ENCODE measurements around the gene GSG1L.

GSG1L gene

DNA sequence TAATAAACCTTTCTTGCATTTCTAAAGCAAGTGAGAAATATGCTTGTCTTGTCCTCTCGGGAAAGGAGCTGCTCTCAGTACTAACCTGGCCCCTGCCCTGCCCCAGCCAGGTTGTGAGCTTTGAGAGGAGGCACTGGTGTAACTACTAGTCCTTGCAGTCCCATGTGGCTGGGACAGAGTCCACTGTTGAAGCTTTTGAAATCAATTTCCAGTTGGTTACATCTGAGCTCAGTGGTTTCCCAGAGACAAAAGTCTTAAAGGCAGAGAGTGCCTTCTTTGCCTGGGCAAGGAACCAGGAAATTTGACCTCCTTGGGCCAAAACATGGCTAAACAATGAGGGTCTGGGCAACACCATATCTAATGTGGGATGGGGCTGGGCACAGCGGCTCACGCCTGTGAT lies 48.7 kb downstream of the GSG1L start:
- no peak for DNase-seq (ENCODE audit: low spot score)

DNA sequence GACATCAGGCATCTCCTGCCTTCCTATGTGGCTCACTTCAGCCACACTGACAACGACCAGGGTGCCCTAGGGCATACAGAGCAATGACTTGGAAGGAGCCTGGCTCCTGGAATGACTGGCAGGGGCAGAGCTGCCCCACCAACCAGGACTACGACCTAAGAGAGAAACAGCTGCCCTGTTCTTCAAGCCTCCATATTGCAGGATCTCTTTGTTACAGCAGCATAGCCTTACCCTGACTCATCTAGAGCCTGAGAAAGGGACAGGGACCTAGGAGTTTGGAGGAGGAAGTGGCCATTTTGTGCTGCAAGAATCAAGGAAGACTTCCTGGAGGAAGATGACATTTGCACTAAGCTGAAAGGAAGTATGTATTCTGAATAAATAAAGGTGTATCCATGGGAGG lies 49.6 kb downstream of the GSG1L start:
- DNase-seq (ENCODE audit: low spot score), result no peak

DNA sequence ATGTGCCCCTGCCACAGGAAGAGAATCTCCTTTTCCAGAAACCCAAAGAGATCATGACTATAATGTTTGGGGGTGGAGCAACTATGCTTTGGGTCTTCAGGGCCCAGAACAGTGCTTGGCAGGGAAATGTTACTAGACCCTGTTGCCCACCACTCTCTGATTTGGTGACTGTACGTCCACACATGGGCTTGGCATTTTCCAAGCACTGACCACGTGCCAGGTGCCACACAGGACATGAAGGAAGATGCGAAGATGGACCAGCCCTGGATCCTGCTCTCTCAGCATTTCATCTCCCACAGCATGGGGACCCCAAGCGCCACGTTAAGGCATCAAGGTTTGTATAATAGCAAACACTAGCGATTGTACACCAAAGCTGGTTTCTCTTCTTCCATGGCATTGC lies 50.1 kb downstream of the GSG1L start:
- DNase-seq (ENCODE audit: low spot score), result no peak

DNA sequence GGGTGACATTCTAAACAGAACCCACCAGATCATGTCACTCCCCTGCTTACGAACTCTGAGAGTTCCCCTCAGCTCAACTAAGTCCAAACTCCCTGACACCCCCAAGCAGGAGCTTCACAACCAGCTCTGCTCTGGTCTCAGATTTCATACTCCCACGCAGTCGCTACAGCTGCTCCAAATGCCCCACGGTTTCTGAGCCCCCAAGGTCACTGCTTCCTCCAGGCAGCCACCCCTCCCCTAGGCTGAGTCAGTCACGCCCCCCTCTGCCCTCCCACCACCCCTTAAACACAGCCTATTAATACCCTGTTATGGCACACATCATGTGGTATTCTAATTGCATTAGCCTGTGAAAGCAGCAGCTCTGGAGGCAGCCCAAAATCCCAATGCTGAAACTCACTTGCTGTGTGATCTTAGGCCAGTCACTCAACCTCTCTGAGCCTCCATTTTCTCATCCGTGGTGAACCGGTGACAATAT lies 51.5 kb downstream of the GSG1L start:
- peak; percentile 71 for DNase-seq (ENCODE audit: low spot score)

DNA sequence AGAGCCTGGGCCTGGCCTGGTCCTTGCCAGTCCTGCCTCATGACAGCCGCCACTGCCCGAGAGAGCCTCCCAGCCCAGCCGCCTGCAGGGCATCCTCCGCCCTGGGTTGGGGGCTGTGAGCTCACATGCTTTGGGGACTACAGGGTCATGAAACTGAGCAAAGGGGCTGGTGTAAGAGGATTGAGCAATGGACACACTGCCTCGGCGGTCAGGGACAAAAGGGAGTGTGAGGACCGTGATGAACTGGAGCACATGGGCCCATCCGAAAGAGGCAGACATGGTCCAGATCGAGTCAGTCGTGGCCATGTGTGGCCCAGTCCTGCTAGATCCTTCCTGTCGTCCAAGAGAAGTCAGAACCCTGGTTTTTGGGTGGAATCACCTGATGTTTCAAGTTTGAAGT lies 52.3 kb downstream of the GSG1L start:
- DNase-seq (ENCODE audit: low spot score), result no peak

DNA sequence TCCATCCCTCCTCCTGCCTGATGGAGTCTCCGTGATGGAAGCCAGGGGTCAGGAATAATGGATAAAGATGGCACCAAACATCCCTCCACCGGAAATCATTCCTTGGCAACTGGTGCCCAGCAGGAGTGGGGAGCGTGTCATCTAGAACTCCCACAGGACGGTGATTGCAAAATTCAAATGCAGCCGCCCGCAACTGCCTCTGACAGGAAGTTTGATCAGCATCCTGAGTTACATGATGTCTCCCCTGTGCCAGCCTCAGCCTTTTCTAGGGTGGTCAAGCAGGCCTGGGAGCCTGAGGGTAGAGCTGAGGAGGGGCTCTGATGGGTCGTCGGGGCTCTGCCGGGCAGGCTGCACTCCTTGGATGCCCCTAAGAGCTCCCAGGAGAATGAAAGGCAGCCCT lies 52.8 kb downstream of the GSG1L start:
- DNase-seq (ENCODE audit: low spot score), result no peak

DNA sequence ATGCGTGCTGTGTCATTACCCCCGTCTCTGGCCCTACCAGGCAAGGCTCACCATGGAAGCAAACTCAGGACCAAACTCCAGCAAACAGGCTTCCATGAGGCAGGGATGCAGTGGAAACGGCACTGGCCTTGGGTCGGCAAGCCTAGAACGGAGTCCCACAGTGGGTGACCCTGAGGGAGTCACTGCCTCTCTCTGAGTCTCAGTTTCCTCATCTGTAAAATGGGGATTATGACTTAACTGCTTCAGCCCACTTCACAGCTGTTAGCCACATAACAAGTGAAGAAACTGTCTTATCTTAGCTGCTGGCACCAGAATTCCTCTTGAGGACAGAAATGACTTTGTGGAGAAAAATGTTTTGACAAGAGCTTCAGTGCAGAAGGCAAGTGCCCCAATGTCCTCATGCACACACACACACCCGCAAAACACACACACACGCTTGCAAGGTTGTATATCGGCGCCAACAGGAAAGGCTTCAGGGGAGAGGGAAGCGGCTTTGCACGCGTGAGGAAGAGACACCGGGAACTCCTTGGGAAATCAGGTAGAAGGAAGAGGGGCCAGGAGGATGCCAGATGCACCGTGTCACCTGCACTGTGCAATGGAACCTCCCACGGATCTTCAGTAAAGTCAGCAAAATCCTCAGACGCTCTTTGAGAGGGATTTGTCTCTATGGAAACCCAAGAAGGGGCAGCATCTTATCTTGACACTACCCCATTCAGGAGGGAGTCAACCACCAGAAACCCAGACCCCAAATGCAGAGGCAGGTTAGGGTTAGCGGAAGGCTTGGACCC lies 53.7 kb downstream of the GSG1L start:
- DNase-seq (ENCODE audit: low spot score), result no peak

DNA sequence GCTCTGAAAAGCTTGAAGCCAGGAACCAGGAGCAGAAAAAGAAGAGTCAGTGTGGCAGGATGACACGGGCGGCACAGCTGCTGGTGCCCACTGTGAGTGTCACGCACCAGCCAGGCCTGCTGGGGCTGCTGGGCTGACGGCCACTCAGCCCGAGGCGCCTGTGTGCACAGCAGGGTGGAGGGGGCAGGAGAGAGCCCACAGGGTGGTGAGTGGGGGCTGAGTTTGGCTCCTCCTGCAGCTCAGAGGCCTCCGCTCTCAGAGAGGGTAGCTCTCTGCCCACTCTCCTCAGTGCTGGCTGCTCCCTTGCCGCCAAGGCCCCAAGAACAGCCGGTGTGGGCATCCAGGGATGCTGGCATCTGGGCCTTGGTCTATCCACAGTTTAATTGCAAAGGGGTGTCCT lies 59.6 kb downstream of the GSG1L start:
- no peak for DNase-seq (ENCODE audit: low spot score)

DNA sequence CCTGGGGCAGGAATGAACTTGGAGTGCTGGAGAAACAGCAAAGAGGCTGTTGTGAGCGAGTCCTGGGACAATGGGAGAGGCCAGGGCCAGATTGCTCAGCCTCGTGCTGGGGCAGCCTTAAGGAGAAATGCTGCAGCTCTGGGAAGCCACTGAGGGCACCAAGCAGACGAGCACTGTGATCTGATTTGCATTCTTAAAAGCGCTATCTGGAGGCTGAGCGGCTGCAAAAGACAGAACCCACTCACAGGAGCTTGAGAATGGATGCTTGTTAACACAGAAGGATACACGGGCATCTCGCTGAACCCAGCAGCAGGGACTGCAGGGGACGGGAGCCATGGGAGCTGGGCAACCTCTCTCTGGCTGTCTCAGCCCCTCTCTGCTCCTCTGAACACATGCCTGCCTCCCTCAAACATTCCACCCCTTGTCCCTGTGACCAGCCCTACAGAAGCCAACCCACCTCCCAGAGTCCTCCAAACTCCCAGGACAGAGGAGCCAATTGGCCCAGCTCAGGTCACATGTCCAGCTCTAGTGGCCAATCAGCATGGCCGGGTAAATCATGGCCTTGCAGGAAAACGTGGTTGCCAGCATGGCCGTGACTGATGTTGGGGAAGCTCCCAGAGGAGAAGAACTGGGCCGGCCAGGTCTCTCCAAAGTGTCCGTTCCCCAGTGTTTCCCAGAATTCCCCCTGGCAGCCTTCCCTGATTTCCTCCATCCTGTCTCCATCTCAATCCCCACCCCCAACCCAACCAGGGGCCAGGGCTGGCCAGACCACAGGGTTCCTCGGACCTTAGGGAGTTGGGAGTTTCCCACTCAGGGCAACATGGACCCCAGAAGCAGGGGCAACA lies 60.3 kb downstream of the GSG1L start:
- no peak for DNase-seq (ENCODE audit: low spot score)

DNA sequence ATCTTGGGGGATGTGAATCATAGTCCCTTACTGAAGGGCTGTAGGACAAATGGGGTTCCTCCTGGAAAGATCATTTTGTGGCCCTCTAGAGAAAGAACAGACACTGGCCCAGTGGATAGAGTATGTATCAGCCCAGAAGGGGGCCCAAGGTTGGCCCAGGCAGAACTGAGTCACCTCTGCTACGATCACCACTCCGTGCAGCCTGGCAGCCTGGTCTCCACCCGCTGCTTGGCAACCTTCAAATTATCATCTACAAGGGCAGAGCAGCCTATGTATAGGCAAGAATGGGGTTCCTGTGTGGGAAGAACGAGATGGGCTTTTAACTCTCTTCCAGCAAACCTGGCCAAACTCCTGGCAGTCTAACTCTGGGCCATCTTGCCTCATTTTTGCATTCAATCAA lies 61.9 kb downstream of the GSG1L start:
- no peak for DNase-seq (ENCODE audit: low spot score)

DNA sequence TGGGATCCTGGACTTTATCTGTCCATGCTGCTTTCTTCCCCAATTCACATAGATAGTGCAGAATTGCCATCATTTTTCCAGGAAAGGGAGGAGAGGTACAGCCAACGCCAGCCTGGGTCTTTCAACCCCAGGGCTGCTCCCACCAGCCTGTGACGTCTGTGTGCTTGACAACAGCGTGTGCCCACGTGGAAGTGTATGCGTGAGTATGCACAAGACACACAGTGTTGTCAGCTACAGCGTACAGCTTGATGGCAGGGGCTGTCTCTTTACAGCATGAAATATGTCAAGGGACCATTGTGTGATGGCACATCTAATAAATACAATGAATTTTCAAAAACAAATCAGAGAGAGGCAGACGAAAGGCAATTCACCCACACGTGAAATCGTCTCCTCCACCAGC lies 62.3 kb downstream of the GSG1L start:
- DNase-seq (ENCODE audit: low spot score), result no peak

DNA sequence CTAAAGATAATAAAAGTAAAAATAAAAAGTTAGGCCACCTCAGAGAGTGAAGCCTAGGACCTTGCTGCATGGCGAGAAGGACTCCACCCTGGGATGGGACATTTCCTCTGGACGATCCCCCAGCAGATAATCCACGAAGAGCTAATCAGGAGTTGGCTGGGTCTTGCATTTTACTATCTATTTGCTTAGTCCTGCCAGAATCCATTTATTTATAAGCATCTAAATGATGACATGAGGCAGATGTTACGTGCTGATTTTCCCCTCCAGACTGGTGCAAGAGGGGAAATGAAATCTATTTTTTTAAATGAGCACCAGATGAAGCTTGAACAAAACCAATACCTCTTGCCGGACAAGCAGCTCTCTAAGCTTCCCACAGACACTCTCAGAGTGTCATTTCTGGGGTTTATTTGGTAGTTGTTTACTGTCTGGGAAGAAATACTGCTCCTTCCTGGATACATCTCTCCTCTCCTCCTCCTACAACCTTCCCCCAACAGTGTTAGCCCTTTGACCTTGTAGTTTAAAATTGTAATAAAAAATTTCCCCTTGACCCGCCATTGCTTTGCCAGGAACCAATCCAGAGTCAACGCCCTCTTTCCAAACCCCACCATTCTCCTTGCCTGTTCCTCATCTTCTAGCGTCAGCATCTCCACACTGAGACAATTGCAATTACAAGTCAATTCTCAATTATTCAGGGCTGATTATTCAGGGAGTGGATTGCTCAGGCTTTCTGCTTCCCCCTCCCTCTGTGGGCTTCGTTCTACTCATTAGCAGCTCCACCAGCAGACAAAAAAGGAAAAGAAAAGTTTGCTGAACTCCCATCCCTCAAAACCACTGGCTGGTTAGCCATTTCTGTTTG lies 63.0 kb downstream of the GSG1L start:
- DNase-seq (ENCODE audit: low spot score), result no peak

DNA sequence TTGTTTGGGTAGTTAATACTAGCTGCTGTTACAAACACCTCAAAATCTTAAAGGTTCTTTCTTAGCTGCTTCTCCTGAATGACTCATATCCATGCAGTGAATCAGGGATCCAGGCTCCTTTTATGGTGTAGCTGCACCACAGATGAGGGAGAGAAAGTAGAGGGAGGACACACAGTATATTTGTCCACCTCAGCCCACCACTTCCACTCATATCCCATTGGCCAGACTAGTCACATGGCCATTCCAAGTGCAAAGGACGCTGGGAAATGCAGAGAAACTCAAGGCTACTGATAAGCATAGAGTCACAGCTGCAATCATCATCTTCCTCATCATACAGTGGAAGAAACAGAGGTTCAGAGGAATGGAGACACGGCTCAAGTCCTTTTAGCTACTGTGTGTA lies 63.8 kb downstream of the GSG1L start:
- no peak for DNase-seq (ENCODE audit: low spot score)

DNA sequence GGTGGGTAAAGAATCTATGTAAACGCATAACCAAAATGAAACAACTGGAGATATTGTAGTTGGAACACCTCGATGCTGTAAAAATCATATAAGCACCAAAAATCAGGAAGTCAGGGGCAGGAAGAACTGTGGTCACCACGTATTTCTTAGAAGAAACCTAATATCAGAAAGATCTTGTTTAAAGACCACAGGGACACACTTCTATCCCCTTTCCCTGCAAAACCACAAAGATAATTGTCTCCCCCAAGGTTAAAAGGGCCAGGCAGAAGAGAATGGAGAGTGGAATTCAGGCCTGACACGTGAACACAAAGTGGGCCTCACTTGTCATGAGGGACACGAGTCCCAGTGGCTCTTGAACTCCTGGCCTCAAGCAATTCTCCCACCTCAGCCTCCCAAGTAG lies 68.1 kb downstream of the GSG1L start:
- DNase-seq (ENCODE audit: low spot score), result no peak

DNA sequence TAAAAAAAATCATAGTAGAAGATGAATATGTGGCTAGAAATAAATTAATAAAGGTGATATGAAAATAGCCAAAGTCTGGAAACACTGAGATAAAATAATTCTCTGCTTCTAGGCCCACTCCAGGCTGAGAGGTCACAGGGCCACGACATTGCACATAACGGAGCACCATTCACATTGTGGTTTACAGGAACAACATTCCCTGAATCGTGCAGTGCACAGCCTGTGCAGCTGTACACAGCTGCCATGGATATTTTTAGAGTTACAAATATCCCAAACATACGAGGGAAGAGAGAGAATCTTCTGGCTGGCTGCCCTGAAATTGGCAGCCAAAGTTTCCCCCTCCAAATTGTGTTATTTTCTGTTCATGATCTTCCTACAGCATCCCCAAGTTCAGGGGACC lies 68.8 kb downstream of the GSG1L start:
- DNase-seq (ENCODE audit: low spot score), result no peak

DNA sequence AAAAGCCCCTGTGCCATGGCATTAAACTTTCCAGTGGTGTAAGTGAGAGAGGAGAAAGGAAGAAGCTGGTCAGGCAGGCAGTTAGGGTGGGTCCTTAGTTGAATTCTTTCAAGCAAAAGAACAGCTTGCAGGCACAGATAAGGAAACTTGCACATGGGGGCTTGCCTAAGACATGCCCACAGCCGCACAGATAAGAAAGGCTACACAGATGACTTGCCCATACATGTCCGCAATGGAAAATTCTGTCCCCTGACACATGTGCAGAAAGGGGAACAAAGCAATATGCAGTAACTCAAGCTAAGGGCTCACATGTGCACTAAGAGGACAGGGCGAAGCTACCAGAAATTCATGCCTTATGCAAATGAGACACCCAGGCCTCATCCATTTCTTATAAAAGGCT lies 69.9 kb downstream of the GSG1L start:
- DNase-seq (ENCODE audit: low spot score), result no peak

DNA sequence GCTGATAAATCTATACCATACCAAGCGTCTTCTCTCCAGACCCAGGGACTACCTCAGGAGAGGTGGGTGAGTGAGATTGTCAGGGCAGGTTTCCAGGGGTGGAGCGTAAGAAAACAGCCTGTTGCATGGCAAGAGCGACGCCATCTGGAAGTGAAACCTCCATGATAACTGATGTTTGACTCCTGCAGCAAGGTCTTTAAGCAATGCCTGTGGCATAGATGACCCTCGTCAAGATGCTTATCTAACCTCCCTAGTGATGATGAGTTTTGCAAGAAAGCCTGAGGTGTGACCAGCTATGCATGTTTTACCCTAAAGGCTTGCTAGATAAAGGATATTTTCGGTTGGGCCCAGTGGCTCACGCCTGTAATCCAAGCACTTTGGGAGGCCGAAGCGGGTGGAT lies 71.6 kb downstream of the GSG1L start:
- no peak for DNase-seq (ENCODE audit: low spot score)

DNA sequence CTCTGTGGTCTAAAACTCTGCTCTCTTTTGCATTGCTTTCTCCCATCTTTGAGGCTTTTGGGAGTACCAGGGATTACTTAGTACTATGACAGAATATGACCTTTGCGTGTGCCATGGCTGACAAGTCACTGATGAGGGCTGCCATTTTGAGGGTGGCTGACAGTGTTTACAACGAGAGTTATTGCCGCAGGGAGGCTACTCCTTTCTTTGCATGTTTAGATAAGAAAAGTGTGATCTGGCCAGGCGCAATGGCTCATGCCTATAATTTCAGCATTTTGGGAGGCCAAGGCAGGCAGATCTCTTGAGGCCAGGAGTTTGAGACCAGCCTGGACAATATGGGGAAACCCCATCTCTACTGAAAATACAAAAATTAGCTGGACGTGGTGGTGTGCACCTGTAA lies 77.5 kb downstream of the GSG1L start:
- no peak for DNase-seq (ENCODE audit: low spot score)

DNA sequence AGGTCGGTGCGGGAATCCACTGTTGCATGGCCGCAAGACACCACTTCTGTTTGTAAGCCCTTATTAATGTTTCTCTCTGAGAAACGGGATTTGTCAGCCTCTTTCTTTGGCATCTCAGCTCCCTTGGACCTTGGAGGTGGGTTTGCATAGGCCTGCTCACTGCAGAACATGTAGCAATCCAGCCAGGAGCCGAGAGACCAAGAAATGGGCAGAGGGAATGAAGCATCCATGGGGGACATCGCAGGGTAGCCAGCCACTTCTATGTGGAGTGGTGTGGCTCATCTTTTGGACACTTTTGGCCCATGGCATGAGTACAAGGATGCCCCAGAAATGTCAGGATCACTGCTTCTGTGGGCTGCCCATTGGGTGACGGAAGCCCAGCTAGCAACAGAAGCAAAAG lies 79.4 kb downstream of the GSG1L start:
- no peak for DNase-seq (ENCODE audit: low spot score)

DNA sequence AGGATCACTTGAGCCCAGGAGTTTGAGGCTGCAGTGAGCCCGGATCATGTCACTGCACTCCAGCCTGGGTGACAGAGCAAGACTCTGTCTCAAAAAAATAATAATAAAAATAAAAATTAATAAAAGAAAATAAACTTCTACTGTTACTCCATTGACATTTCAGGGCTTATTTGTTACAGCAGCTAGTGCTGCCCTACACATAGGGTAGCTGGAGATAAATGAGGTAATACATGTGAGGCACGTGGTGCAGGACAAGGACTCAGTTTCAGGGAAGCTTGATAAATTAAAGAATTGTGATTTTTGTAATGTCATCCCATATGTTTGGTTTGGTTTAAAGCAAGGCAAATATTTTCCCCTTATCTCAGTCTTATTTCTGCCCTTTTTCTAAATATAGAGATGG lies 80.3 kb downstream of the GSG1L start:
- DNase-seq (ENCODE audit: low spot score), result no peak

DNA sequence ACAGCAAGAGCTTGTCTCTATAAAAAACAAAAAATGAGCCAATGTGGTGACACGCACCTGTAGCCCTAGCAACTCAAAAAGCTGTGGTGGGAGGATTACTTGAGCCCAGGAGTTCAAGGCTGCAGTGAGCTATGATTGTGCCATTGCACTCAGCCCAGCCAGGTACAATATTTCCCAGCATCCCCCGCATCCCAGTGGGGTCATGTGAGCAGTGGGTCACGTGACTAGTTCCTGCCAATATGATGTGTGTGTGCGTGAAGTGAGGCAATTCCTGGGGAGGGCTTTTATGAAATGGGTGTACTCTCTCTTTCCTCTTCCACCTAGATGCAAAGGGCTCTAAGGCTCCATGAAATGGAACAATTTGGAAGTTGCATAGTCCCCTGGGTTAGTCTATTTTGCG lies 81.3 kb downstream of the GSG1L start:
- DNase-seq (ENCODE audit: low spot score), result no peak

DNA sequence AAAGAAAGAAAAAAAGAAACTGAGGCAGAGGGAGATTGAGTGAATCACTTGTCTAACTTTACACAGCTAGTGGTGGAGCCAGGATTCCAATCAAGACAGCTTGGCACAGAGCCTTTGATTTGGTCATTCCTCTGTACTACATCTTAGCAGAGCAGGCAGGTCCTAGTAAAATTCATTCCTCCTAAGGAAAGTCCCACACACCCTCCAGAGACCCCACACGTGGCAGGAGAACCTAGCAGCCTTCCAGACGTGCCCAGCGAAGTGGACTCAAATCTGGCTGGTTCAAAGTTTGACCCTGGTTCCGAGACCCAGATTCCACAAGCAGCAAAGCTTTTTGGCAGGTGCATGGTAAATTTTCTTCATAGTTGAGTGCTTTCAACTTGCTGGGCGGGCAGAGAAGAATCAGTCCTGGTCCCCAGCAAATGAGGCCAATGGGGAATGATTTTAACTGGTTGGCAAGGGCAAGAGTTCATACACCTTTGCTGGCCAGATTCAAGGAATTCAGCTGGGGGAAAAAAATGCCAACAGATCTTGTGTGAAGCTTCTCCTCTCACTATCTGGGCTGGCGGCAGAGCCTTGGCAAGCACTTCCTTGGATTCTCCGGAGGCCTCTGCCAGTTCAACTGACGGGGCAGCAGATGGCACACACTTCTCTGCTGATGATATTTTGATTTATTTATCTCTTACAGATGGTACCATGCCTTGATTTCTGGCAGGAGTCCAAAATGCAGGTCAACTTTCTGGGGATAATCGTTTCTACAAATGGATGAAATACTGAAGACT lies 82.4 kb downstream of the GSG1L start:
- DNase-seq (ENCODE audit: low spot score), result no peak

All from left forelimb (tissue), 1 donor.